GM23248 (cell line): ENCODE data around the gene MIER1.

Experiments used
- EZH2 ChIP-seq: fragments of 200-600 bp; sonication (generic); IDR thresholded peaks from 2 replicates; pipeline ENCODE4 v1.6.1; 2018; ENCODE audit warnings: antibody characterized with exemption, mild to moderate bottlenecking; ENCODE audit not compliant: insufficient read depth, poor library complexity, severe bottlenecking
- EZH2phosphoT487 ChIP-seq: fragments of 200-600 bp; sonication (generic); IDR thresholded peaks from 2 replicates; pipeline ENCODE4 v1.6.1; 2018; ENCODE audit warnings: antibody characterized with exemption, moderate library complexity, mild to moderate bottlenecking, low read depth; ENCODE audit not compliant: insufficient read depth

DNA sequence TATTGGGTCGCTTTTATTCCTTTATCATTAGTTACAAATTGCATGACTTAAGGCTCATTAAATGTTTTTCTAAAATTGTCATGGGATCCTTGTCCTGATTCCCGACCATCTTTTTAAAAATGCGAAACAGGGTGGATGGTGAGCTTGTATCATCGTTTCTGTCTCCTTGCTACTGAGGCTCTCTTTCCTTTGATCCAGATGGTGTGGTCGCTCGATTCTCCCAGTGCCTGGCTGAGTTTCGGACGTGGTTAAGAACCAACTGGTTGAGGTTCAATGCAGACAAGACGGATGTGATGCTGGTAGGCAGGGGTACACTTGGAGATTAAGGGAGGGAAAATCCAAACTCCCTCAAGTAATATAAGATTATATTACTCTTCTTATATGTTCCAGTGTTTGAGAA is 1.2 kb downstream of the MIER1 start:
- TF ChIP-seq EZH2phosphoT487 (no peak), EZH2 (no peak)
